HEK293T (cell line): ENCODE results near the gene WFDC6.

Experiments used
- ARNT ChIP-seq: fragments of 450-650 bp; IDR thresholded peaks from 2 replicates; pipeline ENCODE4 v1.6.1; 2017; ENCODE audit warnings: mild to moderate bottlenecking
- BHLHE40 ChIP-seq: fragments of 450-650 bp; IDR thresholded peaks from 2 replicates; pipeline ENCODE4 v1.6.1; 2016; ENCODE audit warnings: mild to moderate bottlenecking, moderate library complexity, borderline replicate concordance
- CTBP1 ChIP-seq: fragments of 450-650 bp; IDR thresholded peaks from 2 replicates; pipeline ENCODE4 v1.6.1; 2016; ENCODE audit warnings: borderline replicate concordance
- ELF4 ChIP-seq: fragments of 450-650 bp; IDR thresholded peaks from 2 replicates; pipeline ENCODE4 v1.6.1; 2017; ENCODE audit warnings: antibody characterized with exemption
- FOXM1 ChIP-seq: fragments of 450-650 bp; IDR thresholded peaks from 2 replicates; pipeline ENCODE4 v1.6.1; 2017; ENCODE audit warnings: mild to moderate bottlenecking, borderline replicate concordance
- LEF1 ChIP-seq: fragments of 450-650 bp; IDR thresholded peaks from 2 replicates; pipeline ENCODE4 v1.6.1; 2017; ENCODE audit warnings: mild to moderate bottlenecking, borderline replicate concordance
- NFRKB ChIP-seq: fragments of 450-650 bp; IDR thresholded peaks from 2 replicates; pipeline ENCODE4 v1.6.1; 2016; ENCODE audit warnings: mild to moderate bottlenecking, moderate library complexity
- SP1 ChIP-seq: fragments of 450-650 bp; IDR thresholded peaks from 2 replicates; pipeline ENCODE4 v1.6.1; 2017
- SUZ12 ChIP-seq: fragments of 450-650 bp; IDR thresholded peaks from 2 replicates; pipeline ENCODE4 v1.6.1; 2016; ENCODE audit warnings: mild to moderate bottlenecking
- ZNF384 ChIP-seq: fragments of 450-650 bp; IDR thresholded peaks from 2 replicates; pipeline ENCODE4 v1.6.1; 2016
- TF ChIP-seq, protein P1 (sequence below): fragments of 450-650 bp; IDR thresholded peaks from 2 replicates; pipeline ENCODE4 v1.6.1; 2016

DNA sequence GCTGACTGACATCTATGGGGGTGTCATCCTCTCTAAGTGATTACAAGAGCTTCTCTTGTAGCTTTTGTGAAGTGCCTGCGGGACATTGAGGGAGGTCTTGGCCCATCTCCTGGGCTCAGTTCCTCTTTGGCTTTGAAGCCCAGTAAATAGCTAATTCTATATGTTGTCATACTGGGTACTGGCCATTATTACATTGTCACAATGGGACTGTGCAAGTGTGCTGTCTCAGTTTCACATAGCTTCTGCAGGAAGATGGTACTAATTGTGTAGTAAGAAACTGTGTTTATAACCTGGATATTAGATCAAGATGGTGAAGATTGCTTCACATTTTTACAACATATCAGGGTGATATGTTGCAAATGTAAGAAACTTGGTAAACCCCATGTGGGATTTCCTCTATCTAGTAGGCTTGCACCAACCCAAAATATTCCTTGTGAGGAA, 43.8 kb downstream of the WFDC6 start:
- no peak for TF ChIP-seq SUZ12
- no peak for TF ChIP-seq ELF4
- no peak for TF ChIP-seq ARNT
- TF ChIP-seq, protein P1, sequence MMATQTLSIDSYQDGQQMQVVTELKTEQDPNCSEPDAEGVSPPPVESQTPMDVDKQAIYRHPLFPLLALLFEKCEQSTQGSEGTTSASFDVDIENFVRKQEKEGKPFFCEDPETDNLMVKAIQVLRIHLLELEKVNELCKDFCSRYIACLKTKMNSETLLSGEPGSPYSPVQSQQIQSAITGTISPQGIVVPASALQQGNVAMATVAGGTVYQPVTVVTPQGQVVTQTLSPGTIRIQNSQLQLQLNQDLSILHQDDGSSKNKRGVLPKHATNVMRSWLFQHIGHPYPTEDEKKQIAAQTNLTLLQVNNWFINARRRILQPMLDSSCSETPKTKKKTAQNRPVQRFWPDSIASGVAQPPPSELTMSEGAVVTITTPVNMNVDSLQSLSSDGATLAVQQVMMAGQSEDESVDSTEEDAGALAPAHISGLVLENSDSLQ = no peak
- no peak for TF ChIP-seq CTBP1
- TF ChIP-seq NFRKB = no peak
- no peak for TF ChIP-seq FOXM1
- no peak for TF ChIP-seq LEF1
- TF ChIP-seq SP1 = no peak
- no peak for TF ChIP-seq BHLHE40
- TF ChIP-seq ZNF384 = no peak
